Loucy (cell line): ENCODE data around the gene SCRG1.

Source experiments
- H2AFZ ChIP-seq: fragments of 200-600 bp; sonication (generic); 2 replicates; pipeline ENCODE4 v1.6.0; 2016; ENCODE audit warnings: antibody characterized with exemption, mild to moderate bottlenecking, low read length, moderate library complexity
- H3F3A ChIP-seq: fragments of 200-600 bp; 2 replicates; pipeline ENCODE4 v1.6.0; 2016; ENCODE audit warnings: antibody characterized with exemption, low read depth, mild to moderate bottlenecking
- H3K27me3 ChIP-seq: fragments of 200-600 bp; sonication (generic); 2 replicates; pipeline ENCODE4 v1.6.1; 2014; ENCODE audit warnings: low read length, mild to moderate bottlenecking; ENCODE audit not compliant: insufficient read depth, poor library complexity, severe bottlenecking
- H3K36me3 ChIP-seq: fragments of 200-600 bp; sonication (generic); 2 replicates; pipeline ENCODE4 v1.6.1; 2016; ENCODE audit warnings: low read length; ENCODE audit not compliant: insufficient read depth
- H3K4me1 ChIP-seq: fragments of 200-600 bp; sonication (generic); 2 replicates; pipeline ENCODE4 v1.5.1; 2014; ENCODE audit warnings: low read length, mild to moderate bottlenecking; ENCODE audit not compliant: insufficient read depth, poor library complexity, severe bottlenecking
- H3K4me2 ChIP-seq: fragments of 200-600 bp; sonication (generic); 2 replicates; pipeline ENCODE4 v1.6.0; 2014; ENCODE audit warnings: antibody characterized with exemption, low read length, low read depth, mild to moderate bottlenecking; ENCODE audit not compliant: poor library complexity, severe bottlenecking
- H3K4me3 ChIP-seq: fragments of 200-600 bp; sonication (generic); 2 replicates; pipeline ENCODE4 v1.5.1; 2014; ENCODE audit warnings: low read length, mild to moderate bottlenecking, mixed read lengths; ENCODE audit not compliant: poor library complexity, severe bottlenecking
- H3K79me2 ChIP-seq: fragments of 200-600 bp; sonication (generic); 2 replicates; pipeline ENCODE4 v1.6.1; 2014; ENCODE audit warnings: low read length; ENCODE audit not compliant: insufficient read depth
- H3K9ac ChIP-seq: fragments of 200-600 bp; sonication (generic); 2 replicates; pipeline ENCODE4 v1.6.0; 2014; ENCODE audit warnings: mild to moderate bottlenecking, low read depth, low read length, moderate library complexity; ENCODE audit not compliant: poor library complexity, severe bottlenecking
- H3K9me2 ChIP-seq: fragments of 200-600 bp; sonication (generic); replicated peaks from 2 replicates; pipeline ENCODE4 v1.6.1; 2016; ENCODE audit warnings: low read depth, low read length, mixed read lengths
- H3K9me3 ChIP-seq: fragments of 200-600 bp; sonication (generic); 2 replicates; pipeline ENCODE4 v1.6.1; 2014; ENCODE audit warnings: mild to moderate bottlenecking, antibody characterized with exemption, low read length, low read depth; ENCODE audit not compliant: insufficient read depth
- H4K20me1 ChIP-seq: fragments of 200-600 bp; sonication (generic); 2 replicates; pipeline ENCODE4 v1.6.0; 2014; ENCODE audit warnings: antibody characterized with exemption, low read length, mild to moderate bottlenecking; ENCODE audit not compliant: insufficient read depth, poor library complexity, severe bottlenecking
- CTCF ChIP-seq: fragments of 200-600 bp; sonication (generic); conservative IDR thresholded peaks from 2 replicates; pipeline ENCODE4 v1.5.1; 2014; ENCODE audit warnings: mild to moderate bottlenecking, antibody characterized with exemption, low read length
- EZH2phosphoT487 ChIP-seq: fragments of 200-600 bp; IDR thresholded peaks from 2 replicates; pipeline ENCODE4 v1.6.1; 2018; ENCODE audit warnings: antibody characterized with exemption, mild to moderate bottlenecking, moderate library complexity, borderline replicate concordance

Gene SCRG1

DNA sequence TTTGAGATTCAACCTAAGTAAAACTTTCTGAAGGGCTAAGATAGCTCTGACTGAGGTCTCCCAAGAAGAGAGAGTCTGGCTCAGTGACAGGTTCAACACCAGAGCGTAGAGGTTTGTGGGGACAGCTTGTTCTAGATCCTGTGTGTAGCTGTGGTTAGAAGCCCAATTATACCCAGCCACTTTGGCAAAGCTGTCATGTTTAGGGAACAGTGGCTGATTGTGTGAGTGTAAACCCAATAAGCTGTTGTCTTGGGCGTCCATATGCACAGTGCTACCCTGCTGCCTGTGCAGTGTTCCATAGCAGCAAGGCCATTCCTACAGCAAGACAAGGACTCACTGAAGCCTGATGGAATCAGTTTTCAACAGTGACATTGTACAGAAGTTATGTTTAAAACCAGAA is 11.2 kb upstream of the SCRG1 start:
- no peaks in the 10 kb centered on the region for H3K9me3 ChIP-seq
- H3K27me3 ChIP-seq, result no peaks in the 10 kb centered on the region
- no peaks in the 10 kb centered on the region for H3K36me3 ChIP-seq
- no peaks in the 10 kb centered on the region for H3K79me2 ChIP-seq
- no peak overlapping the region for H3K9ac ChIP-seq
- no peaks in the 10 kb centered on the region for H3F3A ChIP-seq
- TF ChIP-seq CTCF (no peak), EZH2phosphoT487 (no peak)
- peaks cover 10% of the 10 kb centered on the region for H3K4me1 ChIP-seq
- no peaks in the 10 kb centered on the region for H4K20me1 ChIP-seq
- no peak overlapping the region for H3K4me3 ChIP-seq
- H3K9me2 ChIP-seq, result no peaks in the 10 kb centered on the region
- no peak overlapping the region for H3K4me2 ChIP-seq
- no peak overlapping the region for H2AFZ ChIP-seq

- Histone ChIP-seq H3F3A (no peaks in the 10 kb centered on the region), H3K27me3 (no peaks in the 10 kb centered on the region), H2AFZ (no peak overlapping the region), H3K4me2 (no peak overlapping the region), H3K4me3 (no peak overlapping the region), H3K9ac (no peak overlapping the region), H3K79me2 (no peaks in the 10 kb centered on the region), H3K9me3 (no peaks in the 10 kb centered on the region), H3K36me3 (no peaks in the 10 kb centered on the region), H3K9me2 (no peaks in the 10 kb centered on the region), H4K20me1 (no peaks in the 10 kb centered on the region), H3K4me1 (peaks cover 10% of the 10 kb centered on the region)
- TF ChIP-seq EZH2phosphoT487 (no peak), CTCF (no peak)
Measured at GRCh38 chr4:173405840-173406606, 7.1 kb upstream of the SCRG1 start.

- H3K9me3 ChIP-seq, result no peaks in the 10 kb centered on the region
- H3K27me3 ChIP-seq, result no peaks in the 10 kb centered on the region
- H3F3A ChIP-seq, result no peaks in the 10 kb centered on the region
- H3K9ac ChIP-seq, result no peak overlapping the region
- H2AFZ ChIP-seq, result no peak overlapping the region
- TF ChIP-seq EZH2phosphoT487 (no peak), CTCF (no peak)
- H3K79me2 ChIP-seq, result no peaks in the 10 kb centered on the region
- H3K4me2 ChIP-seq, result no peak overlapping the region
- H3K4me3 ChIP-seq, result no peak overlapping the region
- no peaks in the 10 kb centered on the region for H4K20me1 ChIP-seq
- no peaks in the 10 kb centered on the region for H3K9me2 ChIP-seq
- H3K36me3 ChIP-seq, result no peaks in the 10 kb centered on the region
- peaks cover 10% of the 10 kb centered on the region for H3K4me1 ChIP-seq
Measured at GRCh38 chr4:173404296-173404865, 5.5 kb upstream of the SCRG1 start.
